Right kidney (tissue), 9 donors: Measurements from ENCODE around the gene SRPRB.

Experiments used
- DNase-seq: peaks from one replicate; pipeline ENCODE4 v3.0.0-alpha.2; 2016
- long read RNA-seq, 8 donors: transcript quantifications; one replicate each; lab custom pipeline, GENCODE V29; 2026

Gene SRPRB
- long read RNA-seq, donor 1, partial matches to known transcripts: 29 of 29 reads
- long read RNA-seq, donor 1, other reads (novel, unspliced or antisense): 0 of 29 reads
- long read RNA-seq, donor 2, partial matches to known transcripts: 19 of 19 reads
- long read RNA-seq, donor 2, other reads (novel, unspliced or antisense): 0 of 19 reads
- long read RNA-seq, donor 3, partial matches to known transcripts: 10 of 10 reads
- long read RNA-seq, donor 3, other reads (novel, unspliced or antisense): 0 of 10 reads
- long read RNA-seq, donor 4, partial matches to known transcripts: 31 of 31 reads
- long read RNA-seq, donor 4, other reads (novel, unspliced or antisense): 0 of 31 reads
- long read RNA-seq, donor 5, partial matches to known transcripts: 17 of 18 reads
- long read RNA-seq, donor 5, other reads (novel, unspliced or antisense): 0 of 18 reads
- long read RNA-seq, donor 6, partial matches to known transcripts: 24 of 24 reads
- long read RNA-seq, donor 6, other reads (novel, unspliced or antisense): 0 of 24 reads
- long read RNA-seq, donor 7, partial matches to known transcripts: 48 of 49 reads
- long read RNA-seq, donor 7, other reads (novel, unspliced or antisense): 0 of 49 reads
- long read RNA-seq, donor 8, partial matches to known transcripts: 30 of 39 reads
- long read RNA-seq, donor 8, other reads (novel, unspliced or antisense): 8 of 39 reads

- DNase-seq: peak; percentile 93
Measured at GRCh38 chr3:133805702-133806475, at the start of gene SRPRB. Gene SRPRB (plus strand): TSS chr3:133805815. CDS start chr3:133805849, 34 bp downstream.

GRCh38 chr3:133756716-133757694 lies 48.6 kb upstream of the SRPRB start:
- DNase-seq: no peak

DNA sequence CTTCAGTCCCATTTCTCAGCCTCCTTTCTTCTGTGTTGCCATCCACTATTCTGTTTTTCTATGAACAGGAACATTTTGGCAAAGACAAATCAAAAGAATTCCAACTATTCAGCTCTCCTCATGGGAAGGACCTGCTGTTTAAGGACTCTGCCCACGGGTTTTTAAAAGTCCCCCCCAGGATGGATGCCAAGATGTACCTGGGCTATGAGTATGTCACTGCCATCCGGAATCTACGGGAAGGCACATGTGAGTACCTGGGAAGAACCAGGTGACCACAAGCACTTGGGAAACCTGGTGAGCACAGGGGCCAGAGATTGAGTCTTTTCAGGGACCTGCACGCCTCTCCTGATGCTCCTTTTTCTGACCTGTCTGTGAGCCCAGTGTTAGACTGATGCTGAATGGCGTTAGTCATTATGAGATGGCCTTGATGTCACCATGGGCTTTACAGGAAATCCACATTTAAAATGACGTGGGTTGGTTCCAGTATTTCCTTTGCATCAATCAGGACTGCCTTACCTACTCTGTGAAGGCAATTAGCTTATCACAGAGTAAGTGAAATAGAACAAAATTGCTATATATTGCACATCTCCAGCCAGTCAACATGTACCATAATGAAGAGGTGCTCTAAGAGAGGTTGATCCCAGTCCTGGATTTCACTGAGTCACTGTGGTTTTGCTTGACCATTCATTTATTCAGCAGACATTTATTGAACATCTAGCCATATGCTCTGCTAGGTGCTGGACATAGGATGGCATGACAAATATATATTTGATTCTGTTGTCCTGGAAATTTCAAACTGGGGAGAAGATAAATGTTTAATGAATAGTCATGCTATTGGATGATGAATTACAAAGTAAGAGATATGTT lies 47.7 kb upstream of the SRPRB start:
- no peak for DNase-seq

DNA sequence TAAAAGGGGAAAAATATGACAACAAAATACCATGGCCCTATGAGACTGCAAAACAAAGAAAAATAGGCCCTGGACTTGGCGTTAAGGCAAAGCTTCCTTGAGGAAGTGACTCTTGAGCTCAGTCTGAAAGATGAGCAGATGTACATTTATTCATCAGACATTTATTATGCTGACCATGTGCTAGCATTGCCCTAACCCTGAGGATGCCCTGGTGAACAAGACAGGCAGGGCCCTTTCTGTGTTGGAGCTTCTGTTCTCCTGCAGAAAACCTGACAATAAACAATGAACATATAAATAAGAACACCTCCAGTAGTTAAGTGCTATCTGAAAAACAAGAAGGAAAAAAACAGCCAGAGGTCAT lies 47.1 kb upstream of the SRPRB start:
- DNase-seq: no peak

- DNase-seq: no peak
Measured at GRCh38 chr3:133758964-133759739, 46.5 kb upstream of the SRPRB start.

GRCh38 chr3:133759740-133760305 lies 45.8 kb upstream of the SRPRB start:
- no peak for DNase-seq

GRCh38 chr3:133760916-133761315 lies 44.7 kb upstream of the SRPRB start:
- no peak for DNase-seq

DNA sequence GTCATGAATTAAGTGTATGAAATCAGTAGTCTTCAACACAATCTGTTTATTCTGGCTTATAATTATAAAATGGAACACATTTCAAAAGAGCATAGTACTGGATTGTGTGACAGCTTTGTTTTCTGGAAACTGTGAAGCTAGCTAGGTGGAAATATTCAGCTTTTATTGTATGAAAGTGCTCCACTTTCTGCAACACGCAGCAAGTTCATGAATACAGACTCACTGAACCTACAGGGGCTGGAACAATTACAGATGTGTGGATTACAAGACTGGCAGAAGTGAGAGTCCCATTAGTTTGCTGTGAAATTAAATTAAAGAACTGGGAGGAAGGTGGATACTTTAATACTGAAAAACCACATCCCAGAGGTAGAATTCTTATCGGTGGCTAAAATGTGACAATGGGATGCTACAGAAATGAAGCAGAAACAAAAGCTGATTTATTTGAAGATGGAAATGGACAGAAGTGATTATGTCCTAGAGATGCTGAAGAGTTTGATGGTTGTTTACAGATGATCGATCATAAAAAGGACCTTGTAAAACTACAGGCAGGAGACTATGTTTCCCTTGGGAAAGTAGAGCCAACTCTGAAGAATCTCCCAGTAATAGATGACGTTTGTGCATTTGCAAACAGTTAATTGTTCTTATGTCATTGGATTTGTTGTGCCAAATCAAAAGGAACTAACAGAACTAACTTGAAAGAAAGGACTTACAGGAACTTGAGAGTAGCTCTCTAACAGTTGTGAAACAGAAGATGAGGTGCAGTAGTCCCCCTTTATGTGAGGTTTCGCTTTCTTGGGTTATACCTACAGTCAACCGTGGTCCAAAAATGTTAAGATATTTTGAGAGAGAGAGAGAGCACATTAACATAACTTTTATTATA lies 43.8 kb upstream of the SRPRB start:
- DNase-seq: no peak

GRCh38 chr3:133762539-133762938 lies 43.1 kb upstream of the SRPRB start:
- no peak for DNase-seq

DNA sequence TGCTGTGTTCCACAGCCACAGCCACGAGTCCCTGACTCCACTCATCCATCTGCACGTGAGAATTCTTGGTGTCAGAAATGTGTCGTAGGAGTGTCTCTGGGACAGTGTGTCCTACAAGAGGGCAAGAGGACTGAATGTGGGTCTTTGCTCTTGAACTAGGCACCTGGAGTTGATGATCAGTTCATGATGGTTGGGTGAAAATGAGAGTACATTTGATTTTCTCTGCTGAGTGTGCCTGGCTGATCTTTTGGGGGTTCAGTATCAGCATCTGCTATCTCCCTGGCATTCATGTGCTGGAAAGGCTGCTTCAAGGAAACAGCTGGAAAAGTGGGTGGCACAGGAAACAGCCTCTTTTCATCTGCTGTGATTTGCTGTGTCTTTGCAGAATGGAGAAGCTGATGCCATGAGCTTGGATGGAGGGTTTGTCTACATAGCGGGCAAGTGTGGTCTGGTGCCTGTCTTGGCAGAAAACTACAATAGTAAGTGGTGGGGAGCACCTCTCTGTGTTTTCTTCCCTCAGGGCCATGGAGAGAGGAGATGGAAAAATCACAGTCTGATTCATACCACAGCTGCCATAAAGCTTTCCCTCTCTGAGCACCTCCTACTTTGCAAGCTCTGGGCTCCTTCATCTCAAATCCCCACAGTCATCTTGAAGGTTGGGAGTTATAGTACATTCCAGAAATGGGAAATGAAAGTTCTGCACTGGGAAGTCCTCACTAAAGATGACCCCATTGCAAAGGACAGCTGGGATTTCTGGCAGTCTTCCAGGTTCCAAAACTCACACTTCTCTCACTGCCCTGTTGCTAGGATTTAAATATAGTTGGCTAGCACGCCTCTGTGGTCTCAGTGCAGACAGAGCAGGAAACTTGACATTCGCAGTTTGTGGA lies 41.6 kb upstream of the SRPRB start:
- DNase-seq: peak; percentile 14

GRCh38 chr3:133765256-133765655 lies 40.4 kb upstream of the SRPRB start:
- no peak for DNase-seq

GRCh38 chr3:133767607-133768006 lies 38.0 kb upstream of the SRPRB start:
- no peak for DNase-seq

DNA sequence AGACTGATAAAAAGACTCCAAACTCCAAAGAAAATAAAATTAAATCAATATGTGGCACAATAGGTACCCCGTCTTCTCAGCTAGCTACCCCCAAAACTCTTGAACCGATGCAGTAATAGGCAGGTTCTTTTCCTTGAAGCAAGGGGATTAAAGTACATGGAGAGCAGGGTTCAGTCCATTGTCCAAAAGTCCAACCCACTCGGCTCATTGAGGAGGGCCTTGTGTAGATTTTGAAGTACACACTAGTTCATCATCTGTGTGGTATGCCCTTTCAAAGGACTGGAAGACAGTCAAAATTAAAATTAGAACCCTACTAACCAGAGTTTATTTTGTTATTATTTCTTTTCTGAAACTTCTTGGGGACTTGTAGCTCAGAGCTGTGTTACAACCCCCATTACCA lies 36.1 kb upstream of the SRPRB start:
- DNase-seq: no peak

DNA sequence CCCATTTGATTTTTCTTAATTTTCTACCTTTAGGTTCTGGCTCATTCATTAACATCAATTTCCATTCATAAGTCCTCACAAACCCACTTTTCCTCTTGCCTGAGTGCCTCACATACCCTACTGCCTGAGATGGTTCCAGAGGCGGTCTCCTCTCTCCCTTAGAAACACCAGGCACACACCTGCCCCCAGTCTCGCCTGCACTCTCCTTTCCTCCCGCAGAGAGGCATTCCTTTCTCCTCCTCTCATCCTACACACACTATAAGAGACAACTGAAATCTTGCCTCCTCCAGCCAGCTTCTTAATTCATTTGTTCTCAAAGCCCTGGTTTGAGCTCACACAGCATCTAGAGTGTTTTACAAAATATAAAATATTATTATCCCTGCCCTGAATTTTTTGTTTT lies 31.9 kb upstream of the SRPRB start:
- no peak for DNase-seq

GRCh38 chr3:133775309-133775708 lies 30.3 kb upstream of the SRPRB start:
- DNase-seq: no peak

- DNase-seq: no peak
Measured at GRCh38 chr3:133775835-133776234, 29.8 kb upstream of the SRPRB start.

DNA sequence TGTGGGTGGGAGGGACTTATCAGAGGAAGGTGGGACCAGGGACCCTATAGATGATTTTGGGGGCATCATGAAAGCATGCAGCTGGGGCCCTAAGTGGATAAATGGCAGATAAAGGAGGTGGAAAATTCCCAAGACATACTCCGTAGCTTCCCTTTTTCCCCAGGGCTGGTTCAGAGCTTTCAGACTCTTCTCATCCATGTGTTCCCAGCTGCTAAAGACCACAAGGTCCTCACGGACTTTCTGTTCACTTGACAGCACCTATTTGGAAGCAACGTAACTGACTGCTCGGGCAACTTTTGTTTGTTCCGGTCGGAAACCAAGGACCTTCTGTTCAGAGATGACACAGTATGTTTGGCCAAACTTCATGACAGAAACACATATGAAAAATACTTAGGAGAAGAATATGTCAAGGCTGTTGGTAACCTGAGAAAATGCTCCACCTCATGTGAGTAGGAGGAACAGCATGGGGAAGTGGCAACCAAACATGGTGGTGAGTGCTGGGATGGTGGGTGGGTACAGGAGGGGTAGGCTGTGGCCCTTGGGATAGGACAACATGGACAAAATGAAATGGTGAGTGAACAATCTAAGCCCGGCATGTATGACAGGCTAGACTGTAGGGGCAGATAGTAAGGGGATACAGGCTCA lies 28.7 kb upstream of the SRPRB start:
- DNase-seq: no peak
